HG03108 (cell line): Measurements from ENCODE around the gene HSD11B2.
A peak's percentile ranks its signal among the peaks of the same experiment; 100 is the strongest.

ENCODE experiments used
- ATAC-seq: cut with Tn5 transposase; IDR thresholded peaks from one replicate; pipeline ENCODE4 v1.9.1; 2021; ENCODE audit warnings: moderate library complexity; ENCODE audit not compliant: unreplicated experiment

The HSD11B2 gene

GRCh38 chr16:67470359-67470758, 39.4 kb downstream of the HSD11B2 start:
- no peak for ATAC-seq

- no peak for ATAC-seq
These were observed 41.0 kb downstream of the HSD11B2 start for GRCh38 chr16:67471758-67472384.

DNA sequence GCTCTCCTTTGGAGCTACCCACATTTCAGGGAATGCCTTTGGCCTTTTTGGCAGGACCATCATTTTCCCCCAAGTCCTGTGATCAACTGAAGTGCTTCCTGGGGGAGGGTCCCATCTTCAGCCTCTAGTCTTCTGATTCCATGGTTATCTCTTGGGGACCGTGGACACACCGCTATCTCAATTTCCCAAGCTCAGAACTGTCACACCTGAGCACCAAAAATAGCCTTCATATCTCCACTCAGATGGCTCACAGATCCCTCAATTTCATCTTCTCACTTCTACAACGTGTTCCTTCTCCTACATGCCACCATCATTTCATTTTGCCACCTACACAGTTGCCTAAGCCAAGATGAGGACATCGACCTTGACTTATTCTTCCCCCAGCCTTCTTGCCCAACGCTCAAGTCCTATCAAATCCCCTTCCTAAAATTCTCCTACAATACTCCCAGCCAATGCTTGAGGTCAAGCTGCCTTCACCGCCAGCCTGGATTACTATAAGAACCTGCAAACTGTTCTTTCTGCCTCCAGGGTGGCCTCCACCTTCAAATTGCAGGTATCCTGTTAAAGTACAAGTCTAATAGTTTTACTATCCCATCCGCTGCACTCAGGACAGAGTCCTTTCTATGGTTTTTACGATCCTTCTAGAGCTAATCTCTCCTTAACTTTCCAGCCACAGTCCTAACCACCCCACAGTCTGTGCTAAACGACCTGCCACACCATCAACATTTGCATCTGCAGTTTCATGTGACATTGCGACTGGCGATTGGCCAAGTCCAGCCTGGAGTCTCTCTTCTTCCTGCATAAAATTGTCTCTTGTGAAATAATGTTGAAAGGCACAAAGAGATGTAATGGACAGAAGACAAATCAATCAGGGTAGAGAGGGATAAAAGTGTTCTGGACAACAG, 43.9 kb downstream of the HSD11B2 start:
- no peak for ATAC-seq

DNA sequence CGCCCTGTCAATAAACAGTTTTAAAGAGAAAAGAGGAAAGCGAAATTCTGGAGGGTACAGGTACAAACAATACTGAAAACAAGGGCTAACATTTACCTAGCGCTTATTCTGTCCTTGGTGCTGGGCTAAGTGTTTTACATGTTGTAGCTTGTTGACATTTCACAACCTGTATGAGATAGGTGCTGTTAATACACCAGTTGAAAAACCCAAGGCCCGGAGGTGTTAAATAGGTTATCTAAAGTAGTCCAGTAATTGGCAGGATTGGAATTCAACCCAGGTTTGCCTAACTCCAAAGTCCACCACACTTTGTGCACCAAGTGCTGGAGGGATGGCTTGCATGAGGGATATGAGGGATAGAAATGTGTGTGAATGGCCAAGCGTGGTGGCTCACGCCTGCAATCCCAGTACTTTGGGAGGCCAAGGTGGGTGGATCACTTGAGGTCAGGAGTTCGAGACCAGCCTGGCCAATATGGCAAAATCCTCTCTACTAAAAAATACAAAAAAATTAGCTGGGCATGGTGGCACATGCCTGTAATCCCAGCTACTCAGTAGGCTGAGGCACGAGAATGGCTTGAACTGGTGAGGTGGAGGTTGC, 47.1 kb downstream of the HSD11B2 start:
- ATAC-seq, result no peak

GRCh38 chr16:67480833-67481560, 50.1 kb downstream of the HSD11B2 start, which contains the start of gene ATP6V0D1:
Gene ATP6V0D1, minus strand, starts transcription at chr16:67481157. Its CDS starts 71 bp downstream, at chr16:67481086.
- peak; percentile 89 for ATAC-seq

GRCh38 chr16:67481561-67482232, 50.8 kb downstream of the HSD11B2 start:
- ATAC-seq, result peak; percentile 11

DNA sequence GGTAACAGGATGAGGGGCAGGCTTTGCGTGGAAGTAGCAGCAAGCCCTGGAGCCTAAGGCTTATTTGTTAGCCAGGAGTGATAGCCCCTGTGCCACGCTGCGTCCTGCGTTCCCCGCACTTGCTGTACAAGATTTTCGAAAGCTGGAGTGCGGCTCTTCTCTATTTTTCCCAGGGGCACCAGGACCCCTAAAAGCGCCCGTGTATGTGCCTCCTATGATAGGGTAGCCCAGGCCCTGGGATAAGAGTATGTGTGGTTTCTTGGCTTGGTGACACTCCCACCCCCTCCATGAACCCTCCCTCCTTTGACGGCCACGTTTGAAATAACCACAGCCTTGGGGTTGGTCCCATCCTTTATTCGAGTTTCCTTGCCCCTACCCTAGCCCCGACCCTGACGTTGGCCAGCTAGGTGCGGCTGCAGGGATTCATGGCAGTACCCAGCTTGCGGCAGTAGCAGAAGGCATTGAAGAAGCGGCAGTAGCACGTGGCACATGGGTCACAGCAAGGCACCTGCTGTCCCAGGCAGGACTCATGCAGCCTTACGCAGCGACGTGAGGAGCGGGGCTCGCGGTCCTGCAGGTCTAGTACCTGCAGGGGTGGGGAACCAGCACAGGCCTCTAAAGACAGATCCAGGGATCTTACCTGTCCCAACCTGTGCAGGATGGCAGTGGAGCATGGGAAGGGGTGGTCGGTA, 51.5 kb downstream of the HSD11B2 start:
- ATAC-seq, result no peak

DNA sequence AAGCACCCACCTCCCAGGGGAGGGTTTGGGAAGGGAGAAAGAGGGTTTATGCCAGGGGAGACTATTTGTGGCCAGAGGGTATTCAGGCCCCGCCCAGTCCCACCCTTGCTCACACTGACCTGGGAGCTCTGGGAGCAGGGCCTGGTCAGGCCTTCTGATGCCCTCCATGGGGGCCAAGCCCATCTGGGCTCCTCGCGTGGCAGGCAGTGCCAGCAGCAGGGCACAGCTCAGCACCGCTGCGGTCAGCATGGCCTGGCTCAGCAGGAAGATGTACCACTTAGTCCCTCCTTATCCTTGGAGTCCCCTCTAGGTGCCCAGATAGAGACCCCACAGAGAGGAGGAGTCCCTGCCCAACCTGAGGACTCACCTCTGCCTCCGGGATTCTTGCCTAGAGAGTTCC, 52.2 kb downstream of the HSD11B2 start, which contains the start of gene AGRP:
TSS of gene AGRP (minus strand) at position 398 of the 400 bp plus-strand sequence. CDS start at position 249, 149 bp downstream.
- ATAC-seq, result no peak

- ATAC-seq, result no peak
These were observed 53.0 kb downstream of the HSD11B2 start for GRCh38 chr16:67483731-67484525.

DNA sequence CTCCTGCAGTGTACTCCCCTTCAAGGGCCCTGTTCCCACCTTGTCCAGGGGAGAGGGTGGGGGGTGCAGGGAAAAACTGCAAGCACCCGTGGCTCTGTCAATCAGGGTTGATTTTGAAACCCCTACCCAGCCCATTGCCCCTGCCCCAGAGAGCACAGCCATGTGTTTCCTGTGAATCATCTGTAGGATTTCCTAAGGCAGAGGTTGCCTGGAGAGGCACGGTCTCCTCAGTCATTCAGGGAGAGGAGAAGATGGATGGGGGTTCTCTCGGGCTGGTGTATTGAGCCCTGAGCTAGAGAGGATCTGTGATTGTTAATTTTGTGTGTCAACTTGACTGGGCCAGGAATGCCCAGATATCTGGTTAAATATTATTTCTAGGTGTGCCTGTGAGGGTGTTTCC, 55.9 kb downstream of the HSD11B2 start:
- ATAC-seq, result no peak
